GM12801 (cell line): ENCODE results near the gene CAMSAP1.

Experiments used
- TF ChIP-seq, protein P1 (sequence below): IDR thresholded peaks from one replicate; pipeline ENCODE4 v1.5.1; 2011; ENCODE audit warnings: control low read depth; ENCODE audit not compliant: insufficient read length; ENCODE audit errors: extremely low read depth

The CAMSAP1 gene

DNA sequence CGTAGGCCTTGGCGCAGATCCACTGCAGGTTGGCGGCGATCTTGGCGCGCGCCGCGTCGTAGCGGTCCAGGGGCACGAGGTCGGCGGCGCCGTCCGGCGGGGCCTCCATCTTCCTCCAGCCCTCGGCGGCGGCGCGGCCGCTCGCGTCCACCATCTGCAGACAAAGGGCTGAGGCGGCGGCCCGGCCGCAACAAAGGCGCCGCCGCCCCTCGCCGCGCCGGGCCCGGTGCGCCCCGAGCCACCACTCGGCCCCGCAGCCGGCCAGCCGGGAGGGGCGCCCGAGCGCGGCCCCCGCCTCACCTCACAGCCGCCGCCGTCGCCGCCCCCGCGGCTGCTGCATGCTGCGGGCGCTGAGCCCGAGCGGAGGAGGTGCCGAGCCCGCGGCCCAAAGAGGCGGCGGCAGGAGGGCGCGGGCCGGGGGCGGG lies 328 bp downstream of the CAMSAP1 start:
- TF ChIP-seq, protein P1, sequence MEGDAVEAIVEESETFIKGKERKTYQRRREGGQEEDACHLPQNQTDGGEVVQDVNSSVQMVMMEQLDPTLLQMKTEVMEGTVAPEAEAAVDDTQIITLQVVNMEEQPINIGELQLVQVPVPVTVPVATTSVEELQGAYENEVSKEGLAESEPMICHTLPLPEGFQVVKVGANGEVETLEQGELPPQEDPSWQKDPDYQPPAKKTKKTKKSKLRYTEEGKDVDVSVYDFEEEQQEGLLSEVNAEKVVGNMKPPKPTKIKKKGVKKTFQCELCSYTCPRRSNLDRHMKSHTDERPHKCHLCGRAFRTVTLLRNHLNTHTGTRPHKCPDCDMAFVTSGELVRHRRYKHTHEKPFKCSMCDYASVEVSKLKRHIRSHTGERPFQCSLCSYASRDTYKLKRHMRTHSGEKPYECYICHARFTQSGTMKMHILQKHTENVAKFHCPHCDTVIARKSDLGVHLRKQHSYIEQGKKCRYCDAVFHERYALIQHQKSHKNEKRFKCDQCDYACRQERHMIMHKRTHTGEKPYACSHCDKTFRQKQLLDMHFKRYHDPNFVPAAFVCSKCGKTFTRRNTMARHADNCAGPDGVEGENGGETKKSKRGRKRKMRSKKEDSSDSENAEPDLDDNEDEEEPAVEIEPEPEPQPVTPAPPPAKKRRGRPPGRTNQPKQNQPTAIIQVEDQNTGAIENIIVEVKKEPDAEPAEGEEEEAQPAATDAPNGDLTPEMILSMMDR = no peak

DNA sequence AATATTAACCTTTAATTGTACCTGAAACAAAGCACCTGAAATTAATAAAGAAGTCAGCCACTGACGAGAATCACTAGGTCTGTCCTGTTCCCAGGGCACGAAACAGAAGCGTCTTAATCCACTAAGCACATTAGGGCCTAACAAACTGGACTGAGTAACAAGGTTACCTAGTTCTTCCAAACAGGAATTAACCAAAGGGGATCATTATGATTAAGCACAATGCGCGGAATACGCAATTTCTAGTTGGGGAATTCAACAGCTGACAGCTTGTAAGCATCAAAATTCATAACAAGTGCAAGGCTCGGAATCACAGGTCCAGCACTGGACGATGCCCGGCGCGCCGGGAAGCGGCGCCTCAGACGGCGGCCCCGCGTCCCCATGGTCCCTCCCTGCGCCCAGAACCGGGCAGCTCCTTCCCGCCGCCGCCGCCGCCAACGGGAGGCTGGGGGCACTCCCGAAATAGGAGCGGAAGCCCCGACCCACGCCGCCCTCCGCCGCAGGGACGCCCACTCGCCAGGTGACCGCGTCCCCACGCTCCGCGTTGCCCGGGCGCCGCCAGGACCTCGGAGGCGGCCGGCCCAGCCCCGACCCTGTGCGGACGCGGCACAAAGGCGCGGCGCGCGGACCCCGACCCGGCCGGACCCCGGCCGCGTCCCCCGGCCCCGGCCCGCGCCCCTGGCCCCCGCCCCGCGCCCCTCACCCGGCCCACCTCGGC lies 898 bp downstream of the CAMSAP1 start:
- TF ChIP-seq, protein P1 = no peak

DNA sequence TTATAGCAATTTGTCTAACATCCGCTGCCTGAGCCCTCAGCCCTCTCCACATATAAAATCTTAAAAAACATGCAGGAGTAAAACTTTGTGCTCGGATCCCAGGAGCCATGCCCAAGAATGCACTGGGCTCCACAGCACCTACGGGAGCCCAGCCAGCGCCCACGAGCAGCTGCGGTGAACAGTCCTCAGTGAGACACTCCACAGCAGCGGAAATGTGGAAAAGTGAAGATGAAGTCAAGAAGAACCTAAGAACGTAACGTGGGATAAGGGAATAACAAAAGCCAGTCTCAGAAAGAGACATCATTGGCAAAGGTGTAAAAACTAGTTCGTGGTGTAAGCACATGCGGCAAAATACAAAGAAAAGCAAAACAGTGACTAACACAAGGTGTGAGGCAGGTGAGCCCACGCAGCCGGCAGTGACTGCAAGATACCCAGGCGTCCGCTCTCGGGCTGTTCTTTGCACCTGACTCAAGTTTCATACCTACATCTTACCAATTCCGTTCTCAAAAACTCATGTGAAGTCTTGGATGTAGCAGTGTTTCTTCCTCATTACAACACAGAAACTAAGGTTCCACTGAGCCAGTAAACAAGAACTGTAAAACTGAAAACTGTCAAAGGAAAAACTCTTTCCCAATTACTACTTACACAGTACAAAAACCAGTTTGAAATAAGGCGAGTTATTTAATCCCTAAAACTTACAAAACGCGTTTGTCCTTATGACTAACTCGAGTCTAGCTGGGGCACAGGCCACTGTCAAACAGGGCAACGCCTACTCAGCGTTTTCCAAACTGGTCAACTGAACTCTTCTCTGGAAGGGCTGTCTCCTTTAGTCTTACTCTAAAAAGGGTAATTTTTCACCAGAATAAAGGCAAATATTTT lies 1.7 kb downstream of the CAMSAP1 start:
- TF ChIP-seq, protein P1 = no peak

DNA sequence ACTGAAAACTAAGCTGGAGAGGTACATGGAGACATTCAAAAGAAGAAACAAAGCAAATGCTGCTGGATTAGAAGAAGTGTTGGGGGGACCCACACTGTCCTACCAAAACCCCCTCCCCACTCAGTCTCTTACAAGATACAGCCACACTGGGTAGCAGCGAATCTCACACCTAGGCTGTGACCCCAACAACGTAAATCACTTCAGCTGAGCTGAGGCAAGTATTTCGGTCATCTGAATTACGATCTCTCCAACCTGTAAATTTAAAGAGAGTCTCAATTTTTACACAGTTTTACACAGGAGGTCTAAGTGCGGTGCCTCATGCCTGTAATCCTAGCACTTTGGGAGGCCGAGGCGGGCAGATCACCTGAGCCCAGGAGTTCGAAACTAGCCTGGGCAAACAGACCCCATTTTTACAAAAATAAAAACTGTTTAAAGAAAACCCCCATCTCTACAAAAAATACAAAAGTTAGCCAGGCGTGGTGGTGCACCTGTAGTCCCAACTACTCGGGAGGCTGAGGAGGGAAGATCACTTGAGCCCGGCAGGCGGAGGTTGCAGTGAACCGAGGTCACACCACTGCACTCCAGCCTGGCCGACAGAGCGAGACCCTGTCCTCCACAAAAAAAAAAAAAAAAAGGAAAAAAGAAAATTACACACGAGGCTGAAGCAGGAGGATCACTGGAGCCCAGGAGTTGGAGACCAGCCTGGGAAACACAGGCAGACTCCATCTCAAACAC lies 3.4 kb downstream of the CAMSAP1 start:
- TF ChIP-seq, protein P1 = no peak

DNA sequence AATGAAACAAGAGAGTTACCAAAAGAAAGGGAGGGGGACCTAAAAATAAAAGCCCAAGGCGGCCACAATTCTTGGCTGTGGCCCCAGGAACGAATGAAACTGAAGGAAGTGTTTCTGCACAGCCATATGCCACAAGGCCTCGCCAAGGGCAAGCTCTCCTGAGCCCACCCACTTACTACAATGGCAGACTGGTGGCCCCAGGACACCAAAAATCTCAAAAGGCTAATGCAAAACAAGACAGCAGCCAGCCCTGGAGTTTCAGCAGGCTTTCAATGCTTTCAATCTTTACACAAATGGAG lies 4.0 kb downstream of the CAMSAP1 start:
- TF ChIP-seq, protein P1 = no peak

DNA sequence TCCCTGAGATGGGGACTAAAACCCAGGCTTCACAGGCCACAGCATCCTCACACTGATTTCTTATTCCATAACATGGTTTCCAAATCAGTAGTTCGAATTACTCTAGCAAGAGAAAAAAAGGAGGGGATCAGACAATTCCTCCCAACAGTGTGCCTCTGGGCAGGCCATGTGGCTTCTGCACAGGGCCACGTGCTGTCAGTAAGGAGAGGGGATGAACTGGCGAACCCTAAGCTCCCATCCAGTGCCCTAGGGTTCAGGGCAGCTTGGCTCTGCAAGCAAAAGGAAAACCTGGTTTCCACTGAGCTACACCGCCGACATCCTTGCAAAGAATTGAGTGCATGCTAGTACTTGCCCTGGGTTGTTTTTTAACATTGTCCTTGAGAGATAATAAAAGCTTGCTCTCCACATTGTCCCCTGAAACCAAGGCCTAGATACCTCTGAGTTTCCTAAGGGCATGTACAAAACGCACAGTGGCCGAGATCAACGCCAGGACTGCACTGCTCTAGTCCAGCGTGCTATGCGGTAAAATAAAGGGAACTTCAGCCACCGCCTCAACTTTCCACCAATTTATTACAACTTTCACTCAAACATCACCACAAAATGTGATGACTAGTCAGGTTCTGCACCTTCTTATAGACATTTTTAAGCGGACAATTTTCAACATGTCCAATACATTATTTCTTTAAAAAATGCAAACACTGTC lies 4.5 kb downstream of the CAMSAP1 start:
- TF ChIP-seq, protein P1 = no peak

DNA sequence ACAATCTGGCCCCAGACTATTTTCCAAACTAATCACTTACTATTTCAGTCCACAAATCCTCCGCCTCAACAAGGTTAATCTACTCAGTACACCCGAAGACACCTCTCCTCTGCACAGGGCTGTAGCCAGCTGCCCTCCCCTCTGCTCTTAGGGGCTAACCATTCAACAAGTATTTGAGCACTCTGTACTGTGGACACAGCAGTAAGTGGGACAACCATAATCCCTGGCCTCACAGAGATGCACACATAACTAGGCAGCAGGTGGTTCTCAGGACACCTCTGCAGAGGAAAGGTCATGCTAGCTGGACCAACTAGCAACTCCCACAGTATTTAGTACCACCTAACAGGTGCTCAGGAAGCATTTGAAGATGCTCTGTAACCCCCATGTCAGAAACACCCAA lies 5.5 kb downstream of the CAMSAP1 start:
- TF ChIP-seq, protein P1 = no peak
